Measurements from ENCODE around the gene HDAC9.

Gene HDAC9

DNA sequence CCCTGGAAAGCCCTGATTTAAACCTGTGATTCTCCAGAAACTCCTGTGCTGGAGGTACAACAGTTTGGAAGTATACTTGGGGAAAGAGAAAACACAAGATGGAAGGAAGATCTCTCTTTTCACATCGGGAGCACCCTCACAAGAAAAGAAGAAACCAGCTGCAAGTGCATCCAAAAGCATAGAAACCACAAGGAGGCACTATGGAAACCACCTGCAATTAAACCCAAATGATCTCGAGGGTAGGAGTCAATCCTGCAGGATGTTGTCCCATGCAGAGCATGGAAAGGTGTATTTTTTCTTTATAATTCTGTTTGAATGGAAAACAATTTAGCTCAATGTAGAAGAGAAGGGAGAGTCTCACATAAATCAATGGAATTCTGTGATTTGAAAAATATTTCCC is 411.4 kb downstream of the HDAC9 start:
- H3K36me3 ChIP-seq (replicated peaks; ENCODE audit: low read depth, low read length) = no peaks in the 10 kb centered on the region
- H3K79me2 ChIP-seq (ENCODE audit: low read length) = no peaks in the 10 kb centered on the region
- H2AFZ ChIP-seq (ENCODE audit: low read depth, low read length) = no peak overlapping the region
- no peak overlapping the region for H3K4me3 ChIP-seq (ENCODE audit: low read length)
- TF ChIP-seq, protein P1, sequence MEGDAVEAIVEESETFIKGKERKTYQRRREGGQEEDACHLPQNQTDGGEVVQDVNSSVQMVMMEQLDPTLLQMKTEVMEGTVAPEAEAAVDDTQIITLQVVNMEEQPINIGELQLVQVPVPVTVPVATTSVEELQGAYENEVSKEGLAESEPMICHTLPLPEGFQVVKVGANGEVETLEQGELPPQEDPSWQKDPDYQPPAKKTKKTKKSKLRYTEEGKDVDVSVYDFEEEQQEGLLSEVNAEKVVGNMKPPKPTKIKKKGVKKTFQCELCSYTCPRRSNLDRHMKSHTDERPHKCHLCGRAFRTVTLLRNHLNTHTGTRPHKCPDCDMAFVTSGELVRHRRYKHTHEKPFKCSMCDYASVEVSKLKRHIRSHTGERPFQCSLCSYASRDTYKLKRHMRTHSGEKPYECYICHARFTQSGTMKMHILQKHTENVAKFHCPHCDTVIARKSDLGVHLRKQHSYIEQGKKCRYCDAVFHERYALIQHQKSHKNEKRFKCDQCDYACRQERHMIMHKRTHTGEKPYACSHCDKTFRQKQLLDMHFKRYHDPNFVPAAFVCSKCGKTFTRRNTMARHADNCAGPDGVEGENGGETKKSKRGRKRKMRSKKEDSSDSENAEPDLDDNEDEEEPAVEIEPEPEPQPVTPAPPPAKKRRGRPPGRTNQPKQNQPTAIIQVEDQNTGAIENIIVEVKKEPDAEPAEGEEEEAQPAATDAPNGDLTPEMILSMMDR (IDR thresholded peaks at IDR 0.05; ENCODE audit: low read depth, low read length) = no peak
- TF ChIP-seq EZH2phosphoT487 (IDR thresholded peaks at IDR 0.05; ENCODE audit: low read depth) = no peak
- no peak overlapping the region for H3K27ac ChIP-seq (ENCODE audit: low read length)
- no peak overlapping the region for H3K9ac ChIP-seq (ENCODE audit: low read length)
- no peaks in the 10 kb centered on the region for H3K4me1 ChIP-seq (ENCODE audit: low read length)
- H3K4me2 ChIP-seq (ENCODE audit: low read length) = no peak overlapping the region
- no peaks in the 10 kb centered on the region for H3K9me3 ChIP-seq (ENCODE audit: insufficient read depth, low read length)
- no peaks in the 10 kb centered on the region for H3K27me3 ChIP-seq (ENCODE audit: low read depth, low read length)
- no peaks in the 10 kb centered on the region for H4K20me1 ChIP-seq (ENCODE audit: insufficient read depth, low read length)

GRCh38 chr7:18913106-18913505 is 417.6 kb downstream of the HDAC9 start:
- no peaks in the 10 kb centered on the region for H3K9me3 ChIP-seq (ENCODE audit: insufficient read depth, low read length)
- TF ChIP-seq EZH2phosphoT487 (IDR thresholded peaks at IDR 0.05; ENCODE audit: low read depth) = no peak
- TF ChIP-seq, protein P1 (IDR thresholded peaks at IDR 0.05; ENCODE audit: low read depth, low read length) = no peak
- H3K4me2 ChIP-seq (ENCODE audit: low read length) = no peak overlapping the region
- no peaks in the 10 kb centered on the region for H3K36me3 ChIP-seq (replicated peaks; ENCODE audit: low read depth, low read length)
- no peak overlapping the region for H3K9ac ChIP-seq (ENCODE audit: low read length)
- H2AFZ ChIP-seq (ENCODE audit: low read depth, low read length) = no peak overlapping the region
- no peaks in the 10 kb centered on the region for H3K4me1 ChIP-seq (ENCODE audit: low read length)
- H3K27ac ChIP-seq (ENCODE audit: low read length) = no peak overlapping the region
- no peaks in the 10 kb centered on the region for H3K27me3 ChIP-seq (ENCODE audit: low read depth, low read length)
- no peaks in the 10 kb centered on the region for H4K20me1 ChIP-seq (ENCODE audit: insufficient read depth, low read length)
- no peaks in the 10 kb centered on the region for H3K79me2 ChIP-seq (ENCODE audit: low read length)
- H3K4me3 ChIP-seq (ENCODE audit: low read length) = no peak overlapping the region

GRCh38 chr7:18916826-18917225 is 421.3 kb downstream of the HDAC9 start:
- Histone ChIP-seq H3K36me3 (replicated peaks; ENCODE audit: low read depth, low read length) (no peaks in the 10 kb centered on the region), H3K4me2 (ENCODE audit: low read length) (no peak overlapping the region), H3K79me2 (ENCODE audit: low read length) (no peaks in the 10 kb centered on the region), H3K4me3 (ENCODE audit: low read length) (no peak overlapping the region), H3K27me3 (ENCODE audit: low read depth, low read length) (no peaks in the 10 kb centered on the region), H3K9me3 (ENCODE audit: insufficient read depth, low read length) (no peaks in the 10 kb centered on the region), H4K20me1 (ENCODE audit: insufficient read depth, low read length) (no peaks in the 10 kb centered on the region), H3K27ac (ENCODE audit: low read length) (no peak overlapping the region), H2AFZ (ENCODE audit: low read depth, low read length) (no peak overlapping the region), H3K9ac (ENCODE audit: low read length) (no peak overlapping the region), H3K4me1 (ENCODE audit: low read length) (no peaks in the 10 kb centered on the region)
- TF ChIP-seq EZH2phosphoT487 (IDR thresholded peaks at IDR 0.05; ENCODE audit: low read depth) = no peak
- TF ChIP-seq, protein P1 (IDR thresholded peaks at IDR 0.05; ENCODE audit: low read depth, low read length) = no peak

GRCh38 chr7:18927134-18927533 is 431.6 kb downstream of the HDAC9 start:
- no peak overlapping the region for H3K27ac ChIP-seq (ENCODE audit: low read length)
- H3K9me3 ChIP-seq (ENCODE audit: insufficient read depth, low read length) = no peaks in the 10 kb centered on the region

More at GRCh38 chr7:18927134-18927533, 431.6 kb downstream of the HDAC9 start:
- Histone ChIP-seq H3K36me3 (replicated peaks; ENCODE audit: low read depth, low read length) (no peaks in the 10 kb centered on the region), H3K27me3 (ENCODE audit: low read depth, low read length) (no peaks in the 10 kb centered on the region), H3K9ac (ENCODE audit: low read length) (no peak overlapping the region), H3K4me3 (ENCODE audit: low read length) (no peak overlapping the region), H3K4me1 (ENCODE audit: low read length) (no peaks in the 10 kb centered on the region), H3K4me2 (ENCODE audit: low read length) (no peak overlapping the region), H3K79me2 (ENCODE audit: low read length) (no peaks in the 10 kb centered on the region), H4K20me1 (ENCODE audit: insufficient read depth, low read length) (no peaks in the 10 kb centered on the region), H2AFZ (ENCODE audit: low read depth, low read length) (no peak overlapping the region)
- TF ChIP-seq, protein P1 (IDR thresholded peaks at IDR 0.05; ENCODE audit: low read depth, low read length) = no peak
- no peak for TF ChIP-seq EZH2phosphoT487 (IDR thresholded peaks at IDR 0.05; ENCODE audit: low read depth)

Measured in OCI-LY3 (cell line).